HG03575 (cell line): ENCODE measurements around the gene CCDC91.

Source experiments
- ATAC-seq: cut with Tn5 transposase; IDR thresholded peaks from one replicate; pipeline ENCODE4 v1.9.1; 2021; ENCODE audit not compliant: unreplicated experiment, insufficient number of reproducible peaks, low FRiP score; ENCODE audit errors: extremely low read depth

CCDC91 gene

GRCh38 chr12:28582672-28583376 is 392.6 kb downstream of the CCDC91 start:
- ATAC-seq: no peak

DNA sequence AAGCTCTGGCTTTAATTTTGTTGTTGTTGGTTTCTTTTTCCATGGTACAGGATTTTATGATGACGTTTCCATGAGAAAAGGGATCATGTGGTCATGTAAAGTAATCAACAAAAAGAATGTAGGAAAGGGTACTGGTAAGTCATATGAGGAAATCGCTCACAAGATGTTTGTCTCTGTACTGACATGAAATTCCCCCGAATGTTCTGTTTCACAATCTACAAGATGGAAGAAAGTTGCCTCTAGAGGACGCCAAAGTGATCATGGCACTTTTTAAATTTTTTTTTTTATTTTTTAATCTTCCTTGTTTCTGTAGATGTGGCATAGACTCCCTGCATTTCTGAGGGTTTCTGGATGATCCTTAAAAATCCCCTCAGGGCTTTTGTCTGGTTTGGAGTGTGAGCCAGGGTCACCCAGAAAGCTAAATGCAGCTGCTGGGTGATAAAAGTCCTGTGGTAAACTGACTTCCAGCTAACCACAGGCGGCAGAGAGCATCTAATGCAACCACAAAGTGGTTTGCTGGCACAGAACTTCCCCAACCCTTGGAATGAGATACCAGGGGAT is 393.5 kb downstream of the CCDC91 start:
- no peak for ATAC-seq

GRCh38 chr12:28585146-28585545 is 394.9 kb downstream of the CCDC91 start:
- no peak for ATAC-seq

DNA sequence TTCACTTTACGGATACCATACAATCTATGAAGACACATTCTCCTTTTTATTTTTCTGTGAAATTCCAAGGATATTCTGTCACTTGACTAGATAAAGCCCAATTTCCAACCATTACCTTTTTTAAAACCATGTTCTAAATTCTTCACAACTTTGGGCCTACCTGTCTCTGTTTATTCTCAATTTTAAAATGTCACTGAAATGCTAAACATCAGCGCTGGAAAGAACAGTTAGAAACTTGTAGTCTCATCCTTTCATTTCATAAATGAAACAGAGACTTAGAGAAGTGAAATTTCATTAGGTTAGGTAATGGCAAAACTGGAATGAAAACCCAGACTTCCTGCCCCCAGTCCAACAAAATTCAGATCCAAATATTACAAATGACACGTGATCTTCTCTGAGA is 396.2 kb downstream of the CCDC91 start:
- no peak for ATAC-seq

- no peak for ATAC-seq
These were observed 401.6 kb downstream of the CCDC91 start for GRCh38 chr12:28591831-28592230.
